HCT116 (cell line): ENCODE data around the gene FGF14. TPM values are rescaled to one million over a fixed set of nuclear protein-coding genes. Genes with fewer than 3 reads are reported as not detected.

Experiments used
- ATAC-seq: fragments of 200-7000 bp; cut with Tn5 transposase; 2 replicates; pipeline ENCODE4 v1.9.1; 2020; ENCODE audit warnings: mild to moderate bottlenecking, moderate library complexity
- BruUV-seq: library from RNA; stranded (reverse); fragments of 400-500 nt; replicated peaks from 2 replicates; lab custom pipeline; 2021; lab: Mats Ljungman, UMichigan
- CTCF ChIA-PET: fragments of 300-600 bp; sonication (Branson Sonifier 250); formaldehyde crosslinking; loops from one replicate; lab custom pipeline; 2021; ENCODE audit warnings: antibody characterized with exemption; lab: Charles Lee
- POLR2A ChIA-PET: fragments of 300-600, 350-600 bp; sonication (Branson Sonifier 250); formaldehyde crosslinking; loops from one replicate; lab custom pipeline; 2021; ENCODE audit warnings: antibody characterized with exemption; lab: Charles Lee
- RAD21 ChIA-PET, 2 experiments: fragments of 300-600 bp; sonication (Branson Sonifier 250); formaldehyde crosslinking; loops; one replicate each; lab custom pipeline; 2023; ENCODE audit warnings: low total read pairs in 2 of 2; ENCODE audit not compliant: uncharacterized antibody in 2 of 2, unreplicated experiment in 2 of 2, low non-redundant PET in 1 of 2; lab: Charles Lee
- DNase-seq: peaks from one replicate; pipeline ENCODE4 v3.0.0-alpha.2; 2010; ENCODE audit warnings: low read depth, low spot score
- H2AFZ ChIP-seq: fragments of 200-600 bp; shearing (Covaris generic), sonication (generic); 2 replicates; pipeline ENCODE4 v1.6.1; 2017; ENCODE audit warnings: low read depth, mixed run types, mixed read lengths, antibody characterized with exemption, low read length; ENCODE audit not compliant: poor library complexity, severe bottlenecking
- H3K27ac ChIP-seq: 2 replicates; pipeline ENCODE4 v1.5.1; 2012; ENCODE audit warnings: low read depth, low read length
- H3K27me3 ChIP-seq: fragments of 200-600 bp; sonication (generic); 2 replicates; pipeline ENCODE4 v1.6.1; 2016; ENCODE audit warnings: mixed run types, low read length, mixed read lengths; ENCODE audit not compliant: insufficient read depth
- H3K36me3 ChIP-seq, 2 experiments: fragments of 200-500 bp in 1 of 2; fragments of 200-600 bp in 1 of 2; sonication (Bioruptor generic) in 1 of 2; sonication (generic) in 1 of 2; 2 replicates each; pipeline versions ENCODE4 v1.5.1 to v1.6.1; 2014 to 2016; ENCODE audit warnings: low read length in 2 of 2, inconsistent platforms in 1 of 2, mixed read lengths in 1 of 2, mixed run types in 1 of 2; ENCODE audit not compliant: insufficient read depth in 2 of 2, control insufficient read depth in 1 of 2
- H3K4me1 ChIP-seq, 2 experiments: fragments of 200-600 bp in 1 of 2; sonication (generic) in 1 of 2; 2 replicates each; pipeline versions ENCODE4 v1.5.1 to v1.6.1; 2012 to 2017; ENCODE audit warnings: low read length in 2 of 2, inconsistent platforms in 1 of 2, mild to moderate bottlenecking in 1 of 2, mixed read lengths in 1 of 2, mixed run types in 1 of 2, moderate library complexity in 1 of 2; ENCODE audit not compliant: insufficient read depth in 2 of 2, control insufficient read depth in 1 of 2
- H3K4me2 ChIP-seq: fragments of 200-600 bp; sonication (generic); 2 replicates; pipeline ENCODE4 v1.6.1; 2017; ENCODE audit warnings: mixed run types, low read length, mixed read lengths
- H3K4me3 ChIP-seq, 2 experiments: fragments of 200-600 bp in 1 of 2; sonication (generic) in 1 of 2; replicated peaks in 1 of 2; 2 replicates each; pipeline ENCODE4 v1.5.1; 2011 to 2016; ENCODE audit warnings: low read length in 2 of 2, control low read depth in 1 of 2, low read depth in 1 of 2, mild to moderate bottlenecking in 1 of 2, mixed read lengths in 1 of 2, mixed run types in 1 of 2
- H3K79me2 ChIP-seq: fragments of 200-600 bp; sonication (generic); 2 replicates; pipeline ENCODE4 v1.6.1; 2017; ENCODE audit warnings: mild to moderate bottlenecking, mixed run types, low read length, moderate library complexity, mixed read lengths; ENCODE audit not compliant: insufficient read depth
- H3K9ac ChIP-seq: fragments of 200-600 bp; sonication (generic); 2 replicates; pipeline ENCODE4 v1.6.1; 2016; ENCODE audit warnings: low read length, mixed read lengths
- H3K9me2 ChIP-seq: fragments of 200-600 bp; sonication (generic), shearing (Covaris generic); 2 replicates; pipeline ENCODE4 v1.6.1; 2017; ENCODE audit warnings: mixed run types, mild to moderate bottlenecking, moderate library complexity; ENCODE audit not compliant: insufficient read depth
- H3K9me3 ChIP-seq, 2 experiments: fragments of 200-500 bp in 1 of 2; fragments of 200-600 bp in 1 of 2; sonication (Bioruptor generic) in 1 of 2; sonication (generic) in 1 of 2; 2 replicates each; pipeline ENCODE4 v1.6.1; 2014 to 2017; ENCODE audit warnings: low read length in 2 of 2, mixed read lengths in 2 of 2, inconsistent platforms in 1 of 2, low read depth in 1 of 2, mild to moderate bottlenecking in 1 of 2, mixed run types in 1 of 2, moderate library complexity in 1 of 2; ENCODE audit not compliant: control insufficient read depth in 1 of 2, insufficient read depth in 1 of 2
- H4K20me1 ChIP-seq: fragments of 200-600 bp; sonication (generic), shearing (Covaris generic); 2 replicates; pipeline ENCODE4 v1.6.1; 2017; ENCODE audit warnings: mixed run types, mild to moderate bottlenecking, moderate library complexity; ENCODE audit not compliant: insufficient read depth
- EZH2phosphoT487 ChIP-seq: fragments of 200-600 bp; IDR thresholded peaks from 2 replicates; pipeline ENCODE4 v1.6.1; 2018; ENCODE audit warnings: antibody characterized with exemption, borderline replicate concordance
- JUND ChIP-seq: IDR thresholded peaks from 2 replicates; pipeline ENCODE4 v1.6.1; 2012
- RAD21 ChIP-seq: IDR thresholded peaks from 2 replicates; pipeline ENCODE4 v1.6.1; 2012; ENCODE audit warnings: low read depth, mild to moderate bottlenecking
- SP1 ChIP-seq: IDR thresholded peaks from 2 replicates; pipeline ENCODE4 v1.6.1; 2012; ENCODE audit warnings: low read depth
- SRF ChIP-seq: IDR thresholded peaks from 2 replicates; pipeline ENCODE4 v1.6.1; 2012; ENCODE audit warnings: low read depth
- TCF7L2 ChIP-seq: IDR thresholded peaks from 2 replicates; pipeline ENCODE4 v1.7.0; 2011; ENCODE audit warnings: borderline replicate concordance, inconsistent platforms; ENCODE audit not compliant: insufficient read depth, insufficient read length; ENCODE audit errors: extremely low read depth
- ZBTB33 ChIP-seq: IDR thresholded peaks from 2 replicates; pipeline ENCODE4 v1.6.1; 2011; ENCODE audit warnings: mild to moderate bottlenecking, low read length, moderate library complexity; ENCODE audit not compliant: insufficient replicate concordance; ENCODE audit errors: extremely low read depth
- ZFX ChIP-seq: fragments of 450-650 bp; IDR thresholded peaks from 2 replicates; pipeline ENCODE4 v1.6.1; 2017
- intact Hi-C: fragments of 100-400 bp; cut with micrococcal nuclease; formaldehyde crosslinking; loops from 2 replicates; pipeline ENCODE4 v1.10.0; 2022
- total RNA-seq: library from RNA; stranded (reverse); gene quantifications from one replicate; pipeline ENCODE4 v1.2.1, GENCODE V29; 2021; ENCODE audit not compliant: unreplicated experiment

Gene FGF14
- total RNA-seq, 1 experiment from 2014 or later = not detected

- Histone ChIP-seq H3K9me2 (no peaks in the 10 kb centered on the region), H3K9me3 (peaks cover 0 to 3% of the 10 kb centered on the region in 2 experiments; a peak in 1 of 4 replicates), H3K4me2 (no peak overlapping the region), H2AFZ (no peak overlapping the region), H4K20me1 (no peaks in the 10 kb centered on the region), H3K4me3 (no peak overlapping the region), H3K9ac (no peak overlapping the region), H3K4me1 (no peaks in the 10 kb centered on the region), H3K36me3 (no peaks in the 10 kb centered on the region), H3K27ac (no peak overlapping the region), H3K27me3 (no peaks in the 10 kb centered on the region), H3K79me2 (no peaks in the 10 kb centered on the region)
- ChIA-PET POLR2A (no interaction called here), RAD21 (no interaction called here), CTCF (no interaction called here)
- intact Hi-C loops = no loop called here
- ATAC-seq (no peak), DNase-seq (no peak)
- no TSS peak for BruUV-seq
- TF ChIP-seq SRF (no peak), RAD21 (no peak), ZBTB33 (no peak), JUND (no peak), SP1 (no peak)
Measured at GRCh38 chr13:102207680-102208342, 194.0 kb downstream of the FGF14 start.

- POLR2A ChIA-PET = no interaction called here
Measured at GRCh38 chr13:102203718-102204117, 198.1 kb downstream of the FGF14 start.

More at GRCh38 chr13:102203718-102204117, 198.1 kb downstream of the FGF14 start:
- ChIA-PET RAD21 (no interaction called here), CTCF (no interaction called here)
- H3K9me3 ChIP-seq = peaks cover 0 to 8% of the 10 kb centered on the region in 2 experiments; a peak in 1 of 4 replicates
- no peaks in the 10 kb centered on the region for H3K9me2 ChIP-seq
- H3K9ac ChIP-seq = no peak overlapping the region
- H3K79me2 ChIP-seq = no peaks in the 10 kb centered on the region
- H3K36me3 ChIP-seq = no peaks in the 10 kb centered on the region
- H2AFZ ChIP-seq = no peak overlapping the region
- no peaks in the 10 kb centered on the region for H4K20me1 ChIP-seq
- no peak for DNase-seq
- TF ChIP-seq ZFX (no peak), TCF7L2 (no peak), EZH2phosphoT487 (no peak)
- H3K27me3 ChIP-seq = no peaks in the 10 kb centered on the region
- ATAC-seq = no peak
- no TSS peak for BruUV-seq
- H3K27ac ChIP-seq = no peak overlapping the region
- H3K4me3 ChIP-seq = no peak overlapping the region
- no peaks in the 10 kb centered on the region for H3K4me1 ChIP-seq
- intact Hi-C loops = no loop called here
- H3K4me2 ChIP-seq = no peak overlapping the region
